Measurements from ENCODE around the gene PNRC1.
"Not testable (repeated sequence)": the region's sequence is repeated elsewhere in the genome, so short reads cannot be mapped to it uniquely, and the experiment has no call there.

The PNRC1 gene

DNA sequence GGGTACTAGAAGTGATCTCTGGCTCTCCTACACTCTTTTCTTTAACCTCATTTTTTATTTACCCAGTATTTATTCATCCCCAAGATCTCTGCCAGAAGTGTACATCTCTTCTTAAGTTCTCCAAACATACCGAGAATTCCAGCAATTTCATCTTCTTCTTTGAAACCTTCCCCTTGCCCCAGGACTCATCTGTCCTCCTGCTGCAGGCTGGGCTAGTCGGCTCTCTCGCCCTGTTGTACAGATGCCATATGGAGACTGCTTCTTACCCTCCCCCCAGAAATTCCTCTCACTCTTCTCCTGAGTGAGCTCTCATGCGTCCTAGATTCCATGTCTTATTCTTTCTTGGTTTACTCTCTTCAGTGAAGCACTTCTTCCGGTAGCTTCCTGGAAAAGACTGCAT, 21.9 kb upstream of the PNRC1 start:
- TF ChIP-seq, protein P1, sequence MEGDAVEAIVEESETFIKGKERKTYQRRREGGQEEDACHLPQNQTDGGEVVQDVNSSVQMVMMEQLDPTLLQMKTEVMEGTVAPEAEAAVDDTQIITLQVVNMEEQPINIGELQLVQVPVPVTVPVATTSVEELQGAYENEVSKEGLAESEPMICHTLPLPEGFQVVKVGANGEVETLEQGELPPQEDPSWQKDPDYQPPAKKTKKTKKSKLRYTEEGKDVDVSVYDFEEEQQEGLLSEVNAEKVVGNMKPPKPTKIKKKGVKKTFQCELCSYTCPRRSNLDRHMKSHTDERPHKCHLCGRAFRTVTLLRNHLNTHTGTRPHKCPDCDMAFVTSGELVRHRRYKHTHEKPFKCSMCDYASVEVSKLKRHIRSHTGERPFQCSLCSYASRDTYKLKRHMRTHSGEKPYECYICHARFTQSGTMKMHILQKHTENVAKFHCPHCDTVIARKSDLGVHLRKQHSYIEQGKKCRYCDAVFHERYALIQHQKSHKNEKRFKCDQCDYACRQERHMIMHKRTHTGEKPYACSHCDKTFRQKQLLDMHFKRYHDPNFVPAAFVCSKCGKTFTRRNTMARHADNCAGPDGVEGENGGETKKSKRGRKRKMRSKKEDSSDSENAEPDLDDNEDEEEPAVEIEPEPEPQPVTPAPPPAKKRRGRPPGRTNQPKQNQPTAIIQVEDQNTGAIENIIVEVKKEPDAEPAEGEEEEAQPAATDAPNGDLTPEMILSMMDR (IDR thresholded peaks at IDR 0.05; ENCODE audit: low read depth, low read length, missing control alignments) = no peak
- H3K4me3 ChIP-seq (ENCODE audit: low read depth, low read length) = no peak overlapping the region
- DNase-seq (ENCODE audit: low read depth) = no peak

DNA sequence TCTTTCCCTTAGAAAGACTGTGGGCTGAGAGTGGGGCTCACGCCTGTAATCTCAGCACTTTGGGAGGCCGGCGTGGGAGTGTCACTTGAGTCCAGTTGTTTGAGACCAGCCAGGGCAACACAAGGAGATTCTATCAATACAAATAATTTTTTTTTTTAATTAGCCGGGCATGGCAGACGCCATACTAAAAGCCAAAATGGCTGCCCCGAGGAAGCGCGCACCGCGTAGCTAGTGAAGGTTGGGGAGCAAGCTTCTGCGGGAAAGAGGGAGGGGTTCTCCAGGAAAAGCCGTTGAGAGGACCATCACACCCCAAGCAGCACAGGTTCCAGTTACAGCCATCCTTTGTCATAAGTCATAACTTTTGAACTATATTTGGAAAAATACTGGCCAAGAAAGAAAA, 21.3 kb upstream of the PNRC1 start:
- DNase-seq (ENCODE audit: low read depth) = no peak
- TF ChIP-seq, protein P1 (IDR thresholded peaks at IDR 0.05; ENCODE audit: low read depth, low read length, missing control alignments) = no peak
- H3K4me3 ChIP-seq (ENCODE audit: low read depth, low read length) = no peak overlapping the region

DNA sequence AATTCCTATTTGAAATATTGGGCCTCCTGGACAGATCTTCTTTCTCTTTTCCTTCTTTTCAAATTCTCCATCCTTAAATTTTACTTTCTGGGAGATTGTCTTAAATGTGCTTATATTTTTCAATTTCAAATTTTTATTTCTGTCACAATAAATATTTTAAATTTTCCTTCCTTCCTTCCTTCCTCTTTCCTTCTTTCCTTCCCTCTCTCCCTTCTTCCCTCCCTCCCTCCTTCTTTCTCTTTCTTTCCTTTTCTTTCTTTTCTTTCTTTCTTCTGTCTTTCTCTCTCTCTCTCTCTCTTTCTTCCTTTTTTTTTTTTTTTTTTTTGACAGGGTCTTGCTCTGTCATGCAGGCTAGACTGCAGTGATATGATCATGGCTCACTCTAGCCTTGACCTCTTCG, 16.7 kb upstream of the PNRC1 start:
- H3K4me3 ChIP-seq (ENCODE audit: low read depth, low read length) = no peak overlapping the region
- no peak for DNase-seq (ENCODE audit: low read depth)
- TF ChIP-seq, protein P1 (IDR thresholded peaks at IDR 0.05; ENCODE audit: low read depth, low read length, missing control alignments) = no peak

DNA sequence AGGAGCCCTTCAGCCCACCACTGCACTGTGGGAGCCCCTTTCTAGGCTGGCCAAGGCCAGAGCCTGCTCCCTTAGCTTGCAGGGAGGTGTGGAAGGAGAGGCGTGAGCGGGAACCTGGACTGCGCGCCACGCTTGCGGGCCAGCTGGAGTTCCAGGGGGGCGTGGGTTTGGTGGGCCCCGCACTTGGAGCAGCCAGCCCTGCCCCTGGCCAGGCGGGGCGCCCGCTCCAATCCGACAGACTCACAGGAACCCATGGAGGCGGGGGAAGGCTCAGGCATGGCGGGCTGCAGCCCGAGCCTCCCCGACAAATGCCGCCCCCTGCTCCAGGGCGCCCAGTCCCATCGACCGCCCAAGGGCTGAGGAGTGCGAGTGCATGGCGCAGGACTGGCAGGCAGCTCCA, 15.6 kb upstream of the PNRC1 start:
- DNase-seq (ENCODE audit: low read depth); H3K4me3 ChIP-seq (ENCODE audit: low read depth, low read length): not testable (repeated sequence)

DNA sequence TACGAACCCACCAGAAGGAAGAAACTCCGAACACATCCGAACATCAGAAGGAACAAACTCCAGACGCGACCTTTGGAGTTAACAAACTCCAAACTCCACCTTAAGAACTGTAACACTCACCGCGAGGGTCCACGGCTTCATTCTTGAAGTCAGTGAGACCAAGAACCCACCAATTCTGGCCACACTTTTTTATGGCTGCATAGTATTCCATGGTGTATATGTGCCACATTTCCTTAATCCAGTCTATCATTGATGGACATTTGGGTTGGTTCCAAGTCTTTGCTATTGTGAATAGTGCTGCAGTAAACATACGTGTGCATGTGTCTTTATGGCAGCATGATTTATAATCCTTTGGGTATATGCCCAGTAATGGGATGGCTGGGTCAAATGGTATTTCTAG, 14.4 kb upstream of the PNRC1 start:
- not testable (repeated sequence) for DNase-seq (ENCODE audit: low read depth); H3K4me3 ChIP-seq (ENCODE audit: low read depth, low read length)

DNA sequence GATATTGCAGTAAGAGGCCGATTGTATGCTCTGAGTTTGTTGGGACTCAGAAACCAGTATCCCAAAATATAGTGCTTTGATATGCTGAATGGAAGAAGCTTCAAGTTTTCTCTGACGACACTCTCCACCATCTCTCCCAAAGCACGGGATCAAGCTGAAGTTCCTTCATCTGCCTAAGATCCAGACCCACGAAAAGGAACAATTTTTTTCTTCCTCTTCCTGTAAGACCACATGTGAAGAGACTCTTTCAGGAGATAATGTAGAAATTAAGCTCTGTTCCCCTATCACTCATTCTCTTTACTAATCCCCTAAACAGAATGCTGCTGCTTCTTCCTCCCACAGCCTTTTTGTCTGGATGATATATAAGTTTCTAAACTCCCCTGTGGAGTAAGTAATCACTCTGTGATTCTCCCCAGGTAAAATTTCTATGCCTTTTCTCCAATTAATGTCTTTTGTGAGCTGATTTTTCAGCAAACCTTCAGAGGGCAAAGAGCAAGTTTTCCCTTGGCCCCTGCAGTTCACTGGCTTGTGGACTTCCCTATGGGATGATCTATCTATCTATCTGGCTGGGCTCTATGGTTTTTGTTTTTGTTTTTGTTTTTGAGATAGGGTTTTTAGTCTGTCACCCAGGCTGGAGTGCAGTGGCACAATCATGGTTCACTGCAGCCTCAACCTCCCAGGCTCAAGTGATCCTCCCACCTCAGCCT, 13.5 kb upstream of the PNRC1 start:
- TF ChIP-seq, protein P1 (IDR thresholded peaks at IDR 0.05; ENCODE audit: low read depth, low read length, missing control alignments) = no peak
- no peak overlapping the region for H3K4me3 ChIP-seq (ENCODE audit: low read depth, low read length)
- DNase-seq (ENCODE audit: low read depth) = no peak

DNA sequence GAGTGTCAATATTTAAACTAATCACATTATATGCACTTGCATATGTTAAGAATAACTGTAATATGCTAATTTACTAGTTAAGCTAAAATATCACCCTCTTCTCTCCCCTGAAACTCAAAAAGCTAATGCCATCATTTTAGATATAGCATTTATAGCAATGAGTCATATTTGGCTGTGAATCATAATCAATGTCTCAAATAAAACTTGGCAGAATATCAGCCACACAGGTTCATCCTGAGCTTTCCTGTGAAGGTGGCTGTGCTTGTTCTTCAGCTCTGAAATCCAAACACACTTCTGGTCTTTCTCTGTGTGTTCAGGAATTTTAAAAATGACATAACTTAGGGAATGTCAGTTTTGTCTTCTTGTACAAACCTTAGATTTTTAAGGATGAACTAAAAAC, 12.8 kb upstream of the PNRC1 start:
- no peak for DNase-seq (ENCODE audit: low read depth)
- H3K4me3 ChIP-seq (ENCODE audit: low read depth, low read length) = no peak overlapping the region
- TF ChIP-seq, protein P1 (IDR thresholded peaks at IDR 0.05; ENCODE audit: low read depth, low read length, missing control alignments) = no peak

DNA sequence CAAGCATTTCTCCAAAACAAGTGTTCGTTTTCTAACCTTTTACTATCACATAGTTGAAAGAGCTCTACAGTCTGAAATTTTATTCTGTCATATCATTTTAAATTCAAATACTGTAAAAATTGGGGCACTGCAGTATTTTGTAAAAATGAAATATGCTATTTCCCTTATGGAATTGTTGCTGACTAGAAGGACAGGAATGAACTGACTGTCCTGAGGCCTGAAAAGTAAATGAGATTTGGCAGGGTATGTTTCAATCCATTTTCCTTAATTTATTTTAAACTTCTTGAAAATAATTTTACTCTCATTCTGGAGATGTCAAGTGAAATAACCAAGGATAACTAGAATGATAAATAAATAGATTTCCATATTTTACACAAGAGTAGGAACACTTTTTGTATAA, 11.9 kb upstream of the PNRC1 start:
- H3K4me3 ChIP-seq (ENCODE audit: low read depth, low read length) = no peak overlapping the region
- DNase-seq (ENCODE audit: low read depth) = no peak
- TF ChIP-seq, protein P1 (IDR thresholded peaks at IDR 0.05; ENCODE audit: low read depth, low read length, missing control alignments) = no peak
